HG03442 (cell line): ENCODE data around the gene COL4A1.
"Not testable (repeated sequence)": the region's sequence is repeated elsewhere in the genome, so short reads cannot be mapped to it uniquely, and the experiment has no call there.

ENCODE experiments used
- ATAC-seq: cut with Tn5 transposase; IDR thresholded peaks from one replicate; pipeline ENCODE4 v1.9.1; 2021; ENCODE audit warnings: mild to moderate bottlenecking, moderate library complexity; ENCODE audit not compliant: unreplicated experiment

Gene COL4A1

DNA sequence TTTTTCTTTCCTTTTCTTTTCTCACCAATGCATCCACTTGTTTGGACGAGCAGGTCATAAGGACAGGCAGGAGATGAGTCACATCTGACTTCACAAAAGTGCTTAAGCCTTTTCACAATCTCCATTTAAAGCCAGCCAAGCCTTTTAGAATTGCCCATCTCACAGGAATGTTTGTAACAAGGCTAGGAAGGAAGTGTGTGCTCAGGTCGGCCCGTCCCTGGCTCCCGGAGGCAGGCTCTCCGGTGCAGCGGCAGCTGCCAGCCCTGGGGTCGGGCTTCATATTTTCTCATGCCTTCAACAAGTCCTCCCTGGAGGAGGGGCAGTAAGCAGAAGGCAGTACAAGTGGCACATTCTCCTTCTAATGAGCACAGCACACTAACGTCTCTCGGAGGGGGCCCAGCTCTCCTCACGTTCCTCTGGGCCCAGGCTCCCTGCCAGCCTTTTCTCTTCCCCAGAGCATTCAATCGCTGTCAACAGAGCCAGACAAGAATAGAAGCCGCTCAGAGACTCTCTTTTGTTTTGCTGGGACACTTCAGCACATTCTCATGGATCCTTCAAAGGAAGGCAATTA lies 180.5 kb downstream of the COL4A1 start:
- no peak for ATAC-seq

DNA sequence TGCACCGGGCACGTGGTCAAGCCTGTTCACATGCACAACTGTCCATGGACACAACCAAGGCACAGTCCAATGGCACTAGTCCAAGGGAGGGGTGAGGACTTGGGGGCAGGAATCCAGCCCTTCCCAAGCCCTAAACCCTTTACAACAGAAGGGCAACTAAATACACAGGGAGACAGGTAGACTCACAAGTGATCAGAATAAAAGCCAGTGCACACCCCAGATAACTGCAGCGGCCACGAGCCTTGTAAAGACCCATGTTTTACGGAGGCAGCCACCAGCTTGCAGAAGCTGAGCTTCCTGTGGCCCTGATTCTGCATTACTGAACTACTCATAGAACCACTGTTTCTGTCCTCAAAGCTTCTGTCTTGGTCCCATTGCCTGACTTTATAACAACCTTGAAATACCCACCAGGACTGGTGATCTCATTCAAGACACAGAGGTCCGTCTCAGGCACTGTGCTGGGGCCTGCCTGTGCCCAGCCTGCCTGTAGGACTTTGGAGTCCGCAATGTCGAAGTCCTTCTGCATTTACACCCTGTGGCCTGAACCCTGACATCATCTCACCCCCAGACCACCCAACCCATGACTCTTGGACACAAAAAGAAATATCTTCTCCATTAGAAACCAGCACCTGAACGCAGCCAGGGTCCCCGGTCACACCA lies 181.2 kb downstream of the COL4A1 start:
- ATAC-seq = no peak

DNA sequence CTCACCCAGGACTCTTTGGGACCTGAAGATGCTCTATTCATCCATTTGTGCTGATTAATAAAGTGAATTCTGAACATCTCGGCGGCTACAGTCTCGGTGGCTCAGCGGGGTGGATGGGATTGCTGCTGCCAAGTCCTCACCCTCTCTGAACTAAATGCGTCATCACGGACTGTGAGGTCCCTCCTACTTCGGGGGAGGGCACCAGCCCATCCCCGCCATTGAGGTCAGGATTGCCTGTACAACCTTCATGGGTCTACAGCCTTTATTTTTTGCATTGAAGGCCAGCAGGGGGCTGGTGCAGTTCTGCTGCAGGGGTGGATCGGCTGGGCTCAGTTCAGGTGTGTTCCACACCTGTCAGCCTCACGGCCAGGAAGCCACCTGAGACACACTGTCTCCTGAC lies 181.8 kb downstream of the COL4A1 start:
- no peak for ATAC-seq

DNA sequence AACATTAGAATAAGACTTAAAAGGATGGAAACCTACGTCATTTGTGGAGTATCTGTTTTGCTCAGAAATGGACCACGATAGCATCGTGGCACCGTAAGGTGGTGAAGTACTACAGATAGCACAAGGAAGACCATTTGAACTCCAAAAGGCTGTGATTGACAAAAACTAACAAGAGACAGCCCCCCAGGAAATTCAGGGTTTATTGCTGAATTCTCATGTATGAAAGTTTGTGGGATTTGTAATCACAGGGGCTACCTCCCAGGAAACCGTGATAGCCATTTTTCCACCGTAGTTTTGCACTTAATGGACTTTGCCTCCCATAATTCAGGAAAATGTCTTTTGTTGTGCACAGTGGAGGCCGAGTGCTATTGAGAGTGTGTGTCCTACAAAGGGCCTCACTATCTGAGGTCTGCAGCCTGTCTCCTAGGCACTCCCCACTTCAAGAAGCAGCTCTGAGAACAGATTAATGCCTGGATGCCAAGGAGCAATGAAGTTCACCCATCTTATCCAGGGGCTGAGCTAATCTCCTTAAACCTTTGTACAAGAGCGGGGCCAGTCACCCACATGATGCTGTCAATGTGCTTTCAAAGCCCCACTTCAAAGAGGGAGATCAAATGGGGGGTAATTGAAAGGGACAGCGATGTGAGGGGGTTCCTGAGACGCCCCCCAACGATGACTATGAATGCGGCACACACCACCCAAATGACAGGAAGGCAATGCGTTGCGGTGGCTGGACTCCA lies 182.6 kb downstream of the COL4A1 start:
- no peak for ATAC-seq

DNA sequence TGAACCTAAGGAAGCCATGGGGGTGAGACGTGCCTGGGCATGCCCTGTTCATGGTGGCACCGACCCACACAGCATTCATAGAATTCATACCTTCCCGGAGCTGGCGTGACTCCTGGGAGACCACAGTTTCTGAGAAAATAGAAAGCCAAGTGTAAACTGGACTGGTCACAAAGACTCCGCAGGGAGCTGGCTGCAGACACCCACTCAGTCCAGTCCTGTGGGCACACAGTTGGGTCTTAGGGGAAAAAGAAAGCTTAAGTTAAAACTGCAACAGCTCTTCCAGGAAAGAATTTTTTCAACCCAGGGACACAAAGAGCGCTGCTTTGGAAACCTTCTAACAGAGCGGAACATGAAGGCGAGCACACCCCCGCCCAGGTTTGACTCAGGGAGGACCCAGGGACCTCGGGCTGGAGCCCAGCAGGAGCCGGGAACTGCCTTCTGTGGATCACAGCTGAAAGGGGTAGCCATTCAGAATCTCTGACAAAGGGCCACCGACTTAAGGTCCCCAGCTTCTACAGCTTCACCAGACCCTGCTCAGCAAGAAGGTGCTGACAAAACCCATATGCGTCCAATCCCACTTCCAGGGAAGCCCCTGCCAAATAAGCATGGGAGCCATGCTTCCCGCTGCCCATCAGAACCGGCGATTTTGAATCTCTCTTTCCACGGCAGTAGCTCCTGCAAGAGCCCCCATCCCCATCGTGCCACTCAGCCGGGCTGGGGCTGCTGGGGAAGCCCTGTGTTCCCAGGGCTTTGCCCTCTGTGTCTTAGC lies 183.7 kb downstream of the COL4A1 start:
- no peak for ATAC-seq

DNA sequence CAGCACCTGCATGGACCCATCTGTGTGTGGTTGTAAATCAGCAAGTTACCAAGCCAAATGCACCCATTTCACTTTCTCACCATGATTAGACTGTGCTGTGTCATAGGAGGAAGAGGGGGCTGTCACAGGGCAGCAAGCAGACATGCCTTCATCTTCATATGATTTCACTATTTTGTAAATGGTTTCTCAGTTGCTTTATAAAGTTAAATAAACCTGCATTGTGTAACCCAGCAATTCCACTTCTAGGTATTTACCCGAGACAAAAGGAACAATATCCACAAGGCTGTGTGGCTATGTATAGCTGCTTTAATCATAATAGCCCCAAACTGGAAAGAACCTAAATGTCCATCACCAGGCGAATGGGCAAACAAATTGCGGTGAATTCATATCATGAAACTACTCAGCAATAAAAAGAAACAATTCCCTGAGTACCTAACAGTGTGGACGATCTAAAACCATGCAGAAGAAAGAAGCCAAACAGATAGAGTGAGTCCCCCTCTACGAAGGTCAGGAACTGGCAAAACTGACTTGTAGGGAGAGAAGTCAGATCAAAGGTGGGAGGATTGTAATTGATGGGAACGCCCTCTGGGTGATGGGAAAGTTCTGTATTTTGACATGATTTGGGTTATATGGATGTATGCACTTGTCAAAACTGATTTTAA lies 185.4 kb downstream of the COL4A1 start:
- ATAC-seq = no peak

DNA sequence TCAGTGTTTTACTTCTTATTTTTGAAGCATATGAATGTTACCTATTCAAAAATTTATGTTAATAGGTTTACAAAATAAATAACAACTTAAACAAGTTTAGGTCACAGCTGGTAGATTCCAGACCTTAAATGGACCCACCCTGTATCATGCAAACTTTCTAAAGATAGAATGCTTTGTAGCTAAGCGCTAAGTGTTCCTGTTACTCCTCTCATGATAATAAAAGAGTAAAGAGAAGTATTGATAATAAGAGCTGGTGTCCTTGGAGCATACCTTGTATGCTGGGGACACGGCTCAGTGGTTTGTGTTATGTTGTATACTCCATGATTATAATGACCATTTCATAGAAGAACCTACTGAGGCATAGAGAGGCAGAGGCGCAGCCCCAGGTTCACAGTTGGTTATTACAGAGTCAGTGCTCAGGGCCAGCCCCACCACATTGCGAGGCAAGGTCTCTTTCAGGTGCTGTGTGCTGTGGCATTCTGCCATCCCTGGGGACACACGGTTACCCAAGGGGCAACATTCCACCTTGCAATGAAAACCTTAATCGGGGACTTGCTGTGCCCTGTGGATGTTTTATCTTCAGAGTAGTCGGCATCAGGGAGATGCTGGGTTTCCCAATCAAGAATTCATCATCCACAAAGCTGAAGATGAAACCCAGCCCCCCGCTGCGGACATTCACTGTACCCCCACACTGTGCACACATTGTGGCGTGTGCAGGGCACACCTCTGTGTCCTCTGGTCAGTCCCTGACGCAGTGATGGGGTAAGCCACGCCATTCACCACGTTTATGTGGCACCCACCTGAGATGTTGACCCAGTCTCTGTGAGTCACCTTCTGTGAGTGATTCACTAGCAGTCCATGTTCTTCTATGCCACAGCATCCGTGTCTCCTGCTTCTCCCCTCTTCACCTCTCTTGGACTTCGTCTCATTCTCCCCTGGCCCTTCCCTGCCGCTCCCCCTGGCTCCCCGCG lies 186.7 kb downstream of the COL4A1 start:
- no peak for ATAC-seq

DNA sequence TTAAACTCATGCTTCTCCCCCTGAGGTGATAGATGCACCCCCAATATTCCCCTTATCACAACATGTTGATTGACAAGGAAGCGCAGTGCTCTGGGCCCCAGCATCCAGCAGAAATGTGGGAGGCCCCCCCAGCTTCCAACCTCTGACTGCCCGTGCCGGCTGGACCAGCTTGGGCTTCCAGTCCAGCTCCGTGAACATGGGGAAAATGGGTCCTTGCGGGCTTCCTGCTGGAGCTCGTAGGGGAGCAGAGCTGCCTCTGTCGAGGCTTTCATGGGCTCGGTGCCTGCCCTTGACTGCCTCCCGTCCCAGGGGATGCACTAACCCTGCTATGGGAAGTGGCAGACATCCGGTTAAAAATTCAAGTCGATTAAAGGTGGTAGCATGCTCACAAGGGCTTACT lies 188.9 kb downstream of the COL4A1 start:
- no peak for ATAC-seq

DNA sequence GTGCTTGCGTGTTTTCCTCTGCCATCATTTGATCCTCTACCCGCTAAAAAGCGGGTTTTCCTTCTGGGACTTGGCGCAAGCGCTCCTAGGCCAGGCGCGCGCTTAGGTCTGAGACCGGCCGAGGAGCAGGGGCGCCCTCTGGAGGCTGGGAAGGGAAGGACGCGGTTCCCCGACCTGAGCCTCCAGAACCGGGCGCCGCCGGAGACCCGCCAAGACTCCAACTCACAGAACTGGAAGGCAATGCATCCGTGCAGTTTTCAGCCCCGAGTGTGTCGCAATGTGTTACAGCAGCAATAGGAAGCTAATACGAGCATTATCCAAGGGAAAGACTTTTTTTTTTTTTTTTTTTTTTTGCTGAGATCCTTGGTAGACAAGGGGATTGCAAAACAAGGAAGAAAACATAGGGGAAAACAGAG lies 190.9 kb downstream of the COL4A1 start:
- ATAC-seq = no peak

DNA sequence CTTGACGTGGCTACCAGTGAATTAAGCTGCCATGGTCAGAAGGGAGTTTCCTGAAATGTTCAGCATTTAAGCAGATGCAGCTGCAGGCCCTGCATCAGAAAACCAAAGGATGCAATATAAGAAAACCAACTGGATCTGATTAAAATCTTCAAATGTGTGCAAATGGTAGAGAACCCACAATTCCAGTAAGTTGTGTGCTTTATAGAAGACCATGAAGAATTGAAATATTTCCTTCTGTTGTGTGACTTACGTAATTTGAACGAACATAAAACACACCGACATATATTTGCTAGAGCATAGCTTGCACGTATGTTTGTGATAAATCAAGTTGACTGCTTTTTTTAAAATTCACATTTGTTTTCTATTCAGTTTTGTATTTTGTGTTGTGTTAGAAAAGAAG lies 191.4 kb downstream of the COL4A1 start:
- no peak for ATAC-seq

DNA sequence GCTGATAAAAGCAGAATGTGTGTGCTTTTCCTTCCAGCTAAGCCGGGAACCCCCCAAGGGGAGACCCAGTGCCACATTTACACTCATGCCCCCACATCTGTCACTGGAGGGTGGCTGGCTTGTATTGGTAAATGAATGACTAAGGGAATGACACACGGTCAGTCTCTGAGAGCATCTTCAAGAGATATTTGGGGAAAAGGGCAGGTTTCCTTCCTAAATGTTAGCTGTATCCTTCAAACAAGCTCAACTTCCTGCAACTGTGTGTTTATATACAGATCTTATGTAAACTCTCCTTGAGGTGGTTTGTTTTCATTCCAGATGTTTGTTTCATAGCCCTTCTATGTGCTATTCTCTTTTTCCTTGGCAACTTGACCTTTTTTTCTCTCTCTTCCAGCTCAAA lies 192.6 kb downstream of the COL4A1 start:
- ATAC-seq = no peak

DNA sequence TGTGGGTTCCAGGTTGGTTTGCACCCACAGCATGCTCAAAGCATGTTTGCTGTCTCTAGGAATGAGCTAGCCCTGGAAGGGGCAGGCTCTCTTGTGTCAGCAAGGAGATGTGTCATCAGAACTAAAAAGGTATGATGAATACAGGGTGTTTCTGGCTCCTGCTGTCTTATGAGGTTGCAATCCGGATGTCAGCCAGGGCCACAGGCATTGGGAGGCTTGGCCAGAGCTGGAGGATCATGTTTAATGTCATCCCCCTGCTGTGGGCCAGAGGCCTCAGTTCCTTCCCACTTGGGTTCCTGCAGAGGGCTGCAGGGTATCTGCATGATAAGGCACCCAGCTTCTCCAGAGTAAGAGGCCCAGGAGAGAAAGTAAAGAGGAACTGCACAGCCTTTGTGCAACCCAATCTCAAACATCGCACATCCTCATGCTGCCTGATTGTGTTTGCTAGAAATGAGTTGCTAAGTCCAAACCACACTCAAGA lies 193.6 kb downstream of the COL4A1 start:
- no peak for ATAC-seq

DNA sequence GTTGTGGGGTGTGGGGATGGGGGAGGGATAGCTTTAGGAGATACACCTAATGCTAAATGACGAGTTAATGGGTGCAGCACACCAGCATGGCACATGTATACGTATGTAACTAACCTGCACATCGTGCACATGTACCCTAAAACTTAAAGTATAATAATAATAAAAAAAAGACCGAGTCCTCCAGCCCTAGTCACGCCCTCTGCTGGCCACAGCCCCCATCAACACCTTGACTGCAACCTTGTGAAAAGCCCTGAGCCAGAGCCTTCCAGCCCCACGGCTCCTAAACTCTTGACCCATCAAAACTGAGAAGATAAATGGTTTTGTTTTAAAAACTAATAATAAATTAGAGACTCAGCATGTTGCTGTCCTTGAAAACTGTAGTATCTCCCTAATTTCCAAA lies 194.6 kb downstream of the COL4A1 start:
- ATAC-seq = not testable (repeated sequence)

DNA sequence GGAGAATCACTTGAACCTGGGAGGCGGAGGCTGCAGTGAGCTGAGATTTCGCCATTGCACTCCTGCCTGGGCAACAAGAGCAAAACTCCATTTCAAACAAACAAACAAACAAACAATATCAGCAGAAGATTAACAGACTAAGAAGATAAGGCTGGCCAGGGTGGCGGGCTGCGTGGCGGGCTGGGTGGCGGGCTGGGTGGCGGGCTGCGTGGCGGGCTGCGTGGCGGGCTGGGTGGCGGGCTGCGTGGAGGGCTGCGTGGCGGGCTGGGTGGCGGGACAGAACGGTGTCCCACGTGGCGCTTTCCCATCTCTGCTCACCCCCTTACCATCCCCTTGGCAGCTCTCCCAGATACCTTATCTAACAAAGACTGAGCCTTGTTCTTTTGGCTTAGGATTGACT lies 196.2 kb downstream of the COL4A1 start:
- ATAC-seq = no peak

DNA sequence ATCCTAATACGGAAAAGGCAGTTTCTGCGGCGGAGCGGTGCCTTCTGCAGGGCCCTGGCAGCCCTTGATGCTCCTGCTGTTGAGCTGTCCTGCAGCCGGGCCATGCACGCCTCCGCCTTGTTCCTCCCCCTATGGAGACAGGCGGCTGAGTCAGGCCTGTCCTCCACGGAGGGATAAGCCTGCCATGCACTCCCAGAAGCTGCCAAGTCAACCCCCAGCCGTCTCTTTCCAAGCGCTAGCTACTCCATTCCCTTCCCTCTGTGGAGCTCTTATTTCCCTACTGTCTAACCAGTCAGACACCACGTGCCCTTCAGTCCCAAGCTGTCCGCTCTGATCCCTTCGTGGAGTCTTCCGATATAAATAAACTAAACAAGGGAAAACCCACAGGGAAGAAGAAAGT lies 197.0 kb downstream of the COL4A1 start:
- no peak for ATAC-seq

DNA sequence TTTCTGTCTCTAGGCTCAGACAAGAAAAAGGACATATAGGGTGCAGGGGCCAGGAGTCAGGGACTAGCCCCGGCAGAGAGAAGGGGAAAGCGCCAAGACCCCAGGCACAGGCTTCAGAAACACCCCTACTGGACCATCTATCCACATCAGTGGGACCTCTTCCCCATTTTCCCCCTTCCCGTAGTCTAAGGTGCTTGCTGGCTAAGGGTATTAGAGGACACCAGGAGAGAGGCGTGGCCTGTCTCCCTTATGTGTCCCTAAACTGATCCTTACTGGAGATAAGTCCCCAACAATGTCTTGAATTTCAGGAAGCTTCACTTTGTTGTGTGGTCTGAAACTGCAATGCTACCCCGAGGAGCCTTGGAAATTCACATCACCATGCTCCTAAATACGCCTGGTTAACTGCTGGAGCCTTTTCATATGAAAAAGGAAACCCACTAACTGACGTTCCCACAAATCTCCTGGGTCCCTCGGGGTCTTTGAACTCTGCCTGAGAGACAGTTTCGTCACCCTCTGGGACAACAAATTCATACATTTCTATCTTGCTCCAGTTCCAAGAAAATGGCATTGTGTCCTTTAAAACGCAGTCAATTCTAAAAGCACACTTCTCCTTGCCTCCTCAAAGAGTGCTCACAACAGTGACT lies 197.7 kb downstream of the COL4A1 start:
- ATAC-seq = no peak

DNA sequence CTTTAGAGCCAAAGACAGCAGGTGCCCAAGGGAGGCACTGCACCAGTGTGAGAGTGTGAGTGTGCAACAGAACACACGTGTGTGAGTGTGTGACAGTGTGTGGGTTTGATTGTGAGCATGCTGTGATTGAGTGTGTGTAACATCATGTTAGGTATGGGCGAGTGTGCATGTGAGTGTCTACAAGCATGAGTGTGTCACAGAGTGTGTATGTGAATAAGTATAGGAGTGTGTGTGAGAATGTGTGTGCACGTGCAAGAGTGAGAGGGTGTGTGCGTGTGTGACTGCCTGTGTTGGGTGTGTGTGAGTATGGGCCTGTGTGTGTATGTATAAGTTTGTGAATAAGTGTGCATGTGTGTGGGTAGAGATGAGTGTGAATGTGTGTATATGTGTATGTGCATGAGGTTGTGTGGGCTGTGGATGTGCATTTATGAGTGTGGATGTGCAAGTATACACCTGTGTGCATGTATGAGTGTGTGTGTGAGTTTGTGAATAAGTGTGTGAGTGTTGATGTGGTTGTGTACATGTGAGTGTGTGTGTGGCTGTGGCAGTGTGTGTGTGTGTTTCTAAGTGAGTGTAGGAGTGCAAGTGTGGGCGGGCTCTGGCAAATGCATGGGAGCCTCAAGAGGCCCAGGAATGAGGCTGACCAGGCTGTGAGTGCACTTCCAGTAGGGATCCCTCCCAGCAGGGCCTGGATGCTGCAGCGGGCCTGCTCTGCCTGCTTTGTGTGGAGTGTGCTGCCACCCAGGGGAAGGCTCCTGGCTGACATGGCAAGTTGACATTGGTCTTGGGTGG lies 198.4 kb downstream of the COL4A1 start:
- ATAC-seq = no peak

DNA sequence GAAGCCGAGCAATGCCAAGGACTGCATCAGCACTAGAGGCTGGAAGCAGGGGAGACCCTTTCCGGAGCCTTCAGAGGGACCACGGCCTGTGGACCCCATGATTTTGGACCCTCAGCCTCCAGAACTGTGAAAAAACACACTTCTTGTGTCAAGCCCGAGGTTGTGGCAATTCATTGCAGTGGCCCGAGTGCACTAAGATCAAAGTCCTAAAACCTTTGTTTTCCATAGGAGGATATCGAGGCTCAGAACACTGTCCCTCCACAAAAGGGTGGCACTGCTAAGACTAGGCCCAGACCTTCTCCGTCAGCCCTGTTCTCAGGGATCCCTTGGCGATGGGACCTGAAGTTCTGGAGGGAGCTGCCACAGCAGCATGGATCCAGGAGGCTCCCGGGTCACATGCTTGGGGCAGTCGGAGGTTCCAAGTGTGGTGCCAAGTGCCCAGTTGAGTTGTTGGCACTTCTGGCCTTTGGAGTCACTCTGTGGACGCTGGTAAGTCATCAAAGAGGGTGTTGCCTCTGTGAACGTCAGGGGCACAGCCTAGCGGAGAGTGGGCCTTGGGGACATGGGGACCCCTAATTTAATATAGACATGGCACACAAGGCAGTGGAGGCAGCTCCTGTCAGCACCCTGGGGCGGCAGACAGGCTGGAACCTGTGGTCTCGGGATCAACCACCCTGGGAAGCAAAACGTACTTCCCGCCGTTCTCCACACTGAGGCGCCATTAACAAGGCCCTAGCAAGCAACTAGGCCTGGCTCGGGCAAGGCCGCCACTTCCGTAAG lies 199.2 kb downstream of the COL4A1 start:
- ATAC-seq = no peak
